Suppressor macrophage treated with lipopolysaccharide for 4 hours (primary cell): ENCODE results near the gene DEDD2.

Experiments used
- DNase-seq: peaks from one replicate; pipeline ENCODE4 v3.0.0-alpha.2; 2020

The DEDD2 gene

GRCh38 chr19:42169486-42170413 lies 47.7 kb downstream of the DEDD2 start:
- DNase-seq = no peak

GRCh38 chr19:42168206-42168605 lies 49.3 kb downstream of the DEDD2 start:
- DNase-seq = no peak

- no peak for DNase-seq
Measured at GRCh38 chr19:42166316-42166715, 51.2 kb downstream of the DEDD2 start.

GRCh38 chr19:42165146-42165545 lies 52.3 kb downstream of the DEDD2 start:
- DNase-seq = peak; percentile 60

- no peak for DNase-seq
Measured at GRCh38 chr19:42161616-42162263, 55.7 kb downstream of the DEDD2 start.

- DNase-seq = no peak
Measured at GRCh38 chr19:42159942-42160341, 57.5 kb downstream of the DEDD2 start.

- no peak for DNase-seq
Measured at GRCh38 chr19:42158926-42159325, 58.6 kb downstream of the DEDD2 start.

- no peak for DNase-seq
Measured at GRCh38 chr19:42156571-42156970, 60.9 kb downstream of the DEDD2 start.

- no peak for DNase-seq
Measured at GRCh38 chr19:42155796-42156195, 61.7 kb downstream of the DEDD2 start.

DNA sequence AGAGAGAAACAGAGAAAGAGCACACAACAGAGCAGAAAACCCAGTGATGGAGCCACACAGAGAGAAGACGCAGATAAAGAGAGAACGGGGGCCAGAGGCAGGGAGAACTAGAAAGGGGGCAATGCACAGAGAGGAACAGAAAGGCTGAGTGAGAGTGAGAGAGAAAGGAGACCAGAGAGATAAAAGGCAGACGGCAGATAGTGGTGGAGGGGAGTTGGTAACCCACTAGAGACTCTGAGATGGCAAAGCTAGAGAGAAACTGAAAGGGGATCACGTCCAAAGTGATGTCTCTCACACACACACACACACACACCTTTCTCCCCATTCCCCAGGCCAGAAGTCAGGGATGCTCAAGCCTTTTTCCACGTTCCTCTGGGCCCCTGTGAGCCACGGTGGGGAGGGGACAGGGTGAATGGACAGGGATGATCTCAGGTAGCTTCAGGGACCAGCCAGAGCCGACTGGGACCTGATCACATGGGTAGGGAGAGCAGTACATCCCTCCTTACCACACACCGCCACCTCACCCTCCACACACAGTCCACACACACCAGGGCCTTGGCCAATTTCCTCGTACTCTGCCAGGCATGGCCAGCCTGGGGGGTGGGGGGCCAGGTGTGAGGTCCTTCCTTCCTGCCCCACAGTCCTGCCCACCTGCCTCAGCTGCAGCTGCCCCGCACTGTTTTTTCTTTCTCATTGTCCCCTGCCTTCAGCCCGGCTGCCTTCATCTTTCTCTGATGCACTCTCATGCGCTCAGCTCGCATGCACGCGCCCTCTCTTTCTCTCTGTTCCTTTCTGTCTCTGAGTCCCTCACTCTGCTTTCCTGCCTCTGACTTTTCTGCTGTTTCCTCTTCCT lies 62.8 kb downstream of the DEDD2 start:
- DNase-seq = no peak

DNA sequence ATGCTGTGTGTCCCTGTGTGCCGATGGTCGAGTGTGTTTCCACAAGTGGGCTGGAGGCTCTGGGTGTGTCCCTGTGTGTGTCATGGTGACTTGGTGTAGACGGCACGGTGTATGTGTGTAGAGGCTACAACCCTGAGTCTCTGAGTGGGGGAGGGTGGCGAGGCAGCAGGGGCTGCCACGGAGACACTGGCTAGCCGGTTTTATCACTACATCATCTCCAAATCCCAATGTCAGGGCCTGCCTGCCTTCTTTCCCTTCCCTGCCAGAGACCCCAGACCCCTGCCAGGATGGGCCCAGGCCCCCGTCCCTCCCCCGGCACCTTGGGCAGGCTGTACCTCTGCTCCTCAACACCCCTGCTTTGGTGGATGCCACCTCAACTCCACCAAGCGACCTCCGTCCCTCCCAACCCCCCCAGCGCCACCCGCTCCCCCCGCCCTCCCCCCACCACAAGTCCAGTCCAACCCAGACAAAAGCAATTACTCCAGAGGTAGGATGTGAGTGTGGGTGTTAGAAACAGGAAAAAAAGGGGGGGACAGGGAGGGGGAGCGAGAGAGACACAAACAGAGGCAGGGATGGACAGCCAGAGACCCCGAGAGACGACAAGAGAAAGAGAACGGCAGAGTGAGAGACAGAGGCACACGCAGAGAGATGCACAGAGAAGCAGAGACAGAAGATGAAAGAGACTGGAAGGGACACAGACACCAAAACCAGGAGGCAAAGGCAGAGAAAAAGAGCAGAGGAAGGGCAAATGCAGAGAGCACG lies 63.6 kb downstream of the DEDD2 start:
- DNase-seq = no peak

- no peak for DNase-seq
Measured at GRCh38 chr19:42152910-42153671, 64.4 kb downstream of the DEDD2 start.

DNA sequence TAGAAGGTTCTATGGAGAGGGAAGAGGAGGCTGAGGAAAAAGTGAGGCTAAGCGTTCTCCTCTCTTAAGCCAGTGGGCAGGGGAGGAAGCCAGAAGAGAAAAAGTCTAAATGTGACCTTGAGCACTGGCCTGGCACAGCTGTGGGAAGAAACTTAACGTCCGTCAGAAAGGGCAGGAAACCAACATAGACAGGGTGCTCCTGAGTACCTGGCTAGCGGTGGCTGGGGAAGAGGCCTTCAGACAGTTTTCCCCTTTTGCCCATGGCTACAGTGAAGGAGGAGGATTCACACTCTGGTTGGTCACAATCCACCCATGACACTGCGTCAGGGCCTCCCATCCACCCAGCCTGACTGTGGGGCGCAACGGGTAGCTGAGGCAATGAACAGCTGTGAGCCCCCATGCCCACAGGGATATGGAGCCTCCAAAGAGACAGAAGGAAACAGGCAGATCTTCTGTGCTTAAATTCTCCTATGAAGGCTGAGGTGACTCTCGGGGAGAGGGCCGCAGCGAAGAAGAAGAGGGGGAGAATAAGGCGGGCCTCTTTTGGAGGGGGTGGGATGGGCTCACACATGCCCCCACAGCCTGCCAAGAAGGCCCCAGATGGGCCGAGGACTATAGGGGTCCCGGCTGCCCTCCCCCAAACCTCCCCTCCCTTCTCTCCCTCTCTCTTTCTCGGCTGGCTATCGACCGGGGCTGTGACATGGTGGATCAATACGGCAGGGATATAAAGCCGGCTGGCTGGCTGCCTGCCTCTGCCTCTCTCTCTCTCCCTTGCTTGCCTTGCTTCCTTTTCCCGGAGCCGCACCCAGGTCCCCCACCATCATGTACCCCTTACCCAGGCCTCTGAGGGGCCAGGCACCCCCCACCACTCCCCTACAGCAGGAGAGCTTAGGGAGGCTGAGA lies 65.4 kb downstream of the DEDD2 start:
- DNase-seq = no peak

DNA sequence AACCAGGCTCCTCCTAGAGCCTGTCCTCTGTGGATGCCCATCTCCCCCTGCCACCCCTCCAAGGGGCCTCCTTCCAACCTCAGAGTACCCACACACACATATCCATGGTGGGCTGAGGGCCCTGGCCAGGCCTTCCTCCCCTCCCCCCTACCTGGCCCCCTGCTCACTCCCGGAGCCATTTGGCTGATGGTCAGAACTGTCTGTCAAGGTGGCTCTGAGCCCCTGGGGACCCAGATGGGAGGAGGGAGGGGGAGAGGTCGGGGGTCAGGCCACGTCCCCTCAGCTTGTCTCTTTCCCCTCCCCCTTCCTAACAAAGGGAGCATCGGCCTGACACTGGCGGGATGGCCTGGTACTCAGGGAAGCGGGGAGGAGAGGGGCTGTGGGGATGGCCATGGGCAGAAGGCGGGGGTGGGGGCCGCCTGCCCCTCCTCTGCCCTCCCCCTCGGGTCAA lies 66.5 kb downstream of the DEDD2 start:
- no peak for DNase-seq

- DNase-seq = no peak
Measured at GRCh38 chr19:42150364-42150763, 67.1 kb downstream of the DEDD2 start.

GRCh38 chr19:42149447-42150202 lies 67.9 kb downstream of the DEDD2 start:
- no peak for DNase-seq
